Measurements from ENCODE around the gene GPR161.

DNA sequence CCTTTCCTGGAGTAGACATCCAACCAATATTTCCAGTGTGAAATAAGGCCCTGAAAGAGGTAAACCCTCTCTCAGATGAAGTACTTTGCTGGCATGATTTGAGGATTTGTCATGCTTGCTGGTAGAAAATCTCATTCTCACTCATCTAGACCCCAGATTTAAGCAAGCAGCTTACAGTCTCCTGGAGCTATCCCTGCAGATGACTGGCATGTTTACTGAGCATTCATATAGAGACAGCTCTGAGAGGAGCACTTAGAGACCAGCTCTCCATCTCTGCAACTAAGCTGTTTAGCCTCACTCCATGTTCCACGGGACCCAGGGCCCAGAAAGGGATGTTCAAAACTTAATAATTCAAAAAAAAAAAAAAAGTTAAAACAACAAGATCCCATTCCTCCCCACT is 34.2 kb downstream of the GPR161 start:
- TF ChIP-seq CTCF (IDR thresholded peaks at IDR 0.05) (no peak), POLR2AphosphoS5 (IDR thresholded peaks at IDR 0.05) (no peak), POLR2A (IDR thresholded peaks at IDR 0.05; ENCODE audit: low read depth) (no peak)

Data from esophagus muscularis mucosa (tissue), 3 donors.